K562 (cell line): Measurements from ENCODE around the gene NOD1. TPM values are rescaled to one million over a fixed set of nuclear protein-coding genes. Genes with fewer than 3 reads are reported as not detected.

Experiments
- ADNP ChIP-seq: fragments of 200-800 bp; sonication (Bioruptor generic); IDR thresholded peaks from 2 replicates; pipeline ENCODE4 v1.6.1; 2016; ENCODE audit warnings: missing genetic modification characterization, missing compliant biosample characterization
- CBFA2T3 ChIP-seq: fragments of 450-650 bp; IDR thresholded peaks from 2 replicates; pipeline ENCODE4 v1.6.1; 2017
- CEBPG ChIP-seq, 3 experiments: fragments of 200-800 bp in 1 of 3; sonication (Bioruptor generic) in 1 of 3; sonication (generic) in 1 of 3; formaldehyde crosslinking in 1 of 3; IDR thresholded peaks in 2 of 3; conservative IDR thresholded peaks in 1 of 3; 2 replicates each; pipeline versions ENCODE4 v1.6.1 to v1.8.0; 2016 to 2022; ENCODE audit warnings: missing compliant biosample characterization in 2 of 3, missing genetic modification characterization in 2 of 3, mild to moderate bottlenecking in 1 of 3, missing genetic modification reagents in 1 of 3
- CREB1 ChIP-seq, 2 experiments: sonication (generic) in 1 of 2; formaldehyde crosslinking in 1 of 2; IDR thresholded peaks; 2 replicates each; pipeline versions ENCODE4 v1.6.1 to v1.8.0; 2012 to 2022; ENCODE audit warnings: inconsistent platforms in 1 of 2, mild to moderate bottlenecking in 1 of 2, missing genetic modification reagents in 1 of 2, moderate library complexity in 1 of 2
- CTCF ChIP-seq, 3 experiments: IDR thresholded peaks in 2 of 3; conservative IDR thresholded peaks in 1 of 3; 2 replicates each; pipeline ENCODE4 v1.5.1; 2011 to 2012; ENCODE audit warnings: low read length in 3 of 3, mild to moderate bottlenecking in 3 of 3, control low read depth in 2 of 3, improper control_type of control experiment in 1 of 3, inconsistent platforms in 1 of 3, low read depth in 1 of 3, mixed read lengths in 1 of 3, moderate library complexity in 1 of 3; ENCODE audit not compliant: insufficient read depth in 2 of 3
- ESRRA ChIP-seq: fragments of 450-650 bp; IDR thresholded peaks from 2 replicates; pipeline ENCODE4 v1.6.1; 2014; ENCODE audit warnings: low read depth, mild to moderate bottlenecking, moderate library complexity, borderline replicate concordance
- HMGN3 ChIP-seq: IDR thresholded peaks from 2 replicates; pipeline ENCODE4 v1.6.1; 2011; ENCODE audit warnings: borderline replicate concordance, low read depth, mild to moderate bottlenecking, mixed read lengths, low read length; ENCODE audit not compliant: insufficient read length; ENCODE audit errors: extremely low read depth
- HNRNPH1 ChIP-seq: fragments of 200-400 bp; formaldehyde crosslinking; optimal IDR thresholded peaks from 2 replicates; pipeline ENCODE3; 2017; ENCODE audit warnings: low read depth, mild to moderate bottlenecking, low read length, moderate library complexity
- LARP7 ChIP-seq: fragments of 450-650 bp; IDR thresholded peaks from 2 replicates; pipeline ENCODE4 v1.6.1; 2016
- MAFG ChIP-seq: fragments of 450-650 bp; conservative IDR thresholded peaks from 2 replicates; pipeline ENCODE4 v1.6.1; 2016; ENCODE audit warnings: missing genetic modification characterization, missing compliant biosample characterization
- MBD1 ChIP-seq: fragments of 250-450 bp; sonication (Bioruptor Pico); IDR thresholded peaks from 2 replicates; pipeline ENCODE4 v1.8.0; 2022; ENCODE audit warnings: inconsistent platforms
- RAD21 ChIP-seq, 2 experiments: fragments of 250-450 bp in 1 of 2; fragments of 450-650 bp in 1 of 2; sonication (Bioruptor Pico) in 1 of 2; formaldehyde crosslinking in 1 of 2; IDR thresholded peaks in 1 of 2; conservative IDR thresholded peaks in 1 of 2; 2 replicates each; pipeline versions ENCODE4 v1.4.0 to v1.8.0; 2020 to 2022; ENCODE audit warnings: mild to moderate bottlenecking in 2 of 2, moderate library complexity in 1 of 2
- RBM39 ChIP-seq: fragments of 200-400 bp; formaldehyde crosslinking; optimal IDR thresholded peaks from 2 replicates; pipeline ENCODE3; 2018; ENCODE audit warnings: low read depth, low read length
- SAP30 ChIP-seq: fragments of 200-600 bp; sonication (generic); IDR thresholded peaks from 2 replicates; pipeline ENCODE4 v1.6.1; 2012; ENCODE audit warnings: borderline replicate concordance, low read depth, mild to moderate bottlenecking, moderate library complexity, low read length, control low read depth, inconsistent platforms; ENCODE audit not compliant: insufficient read depth, poor library complexity, severe bottlenecking
- SMC3 ChIP-seq: conservative IDR thresholded peaks from 2 replicates; pipeline ENCODE4 v1.6.1; 2011; ENCODE audit warnings: low read depth, low read length, improper control_type of control experiment; ENCODE audit not compliant: insufficient read depth
- SP2 ChIP-seq: IDR thresholded peaks from 2 replicates; pipeline ENCODE4 v1.6.1; 2011; ENCODE audit warnings: mild to moderate bottlenecking, low read depth, low read length, moderate library complexity; ENCODE audit not compliant: poor library complexity, severe bottlenecking; ENCODE audit errors: extremely low read depth
- STAT5A ChIP-seq: IDR thresholded peaks from 2 replicates; pipeline ENCODE4 v1.6.1; 2012; ENCODE audit warnings: low read length, inconsistent platforms, borderline replicate concordance
- THAP12 ChIP-seq: fragments of 250-450 bp; sonication (Bioruptor Pico); IDR thresholded peaks from 2 replicates; pipeline ENCODE4 v1.9.0; 2021; ENCODE audit warnings: mild to moderate bottlenecking, inconsistent platforms
- ZNF12 ChIP-seq: sonication (generic); formaldehyde crosslinking; IDR thresholded peaks from 2 replicates; pipeline ENCODE4 v1.4.0; 2020; ENCODE audit warnings: mild to moderate bottlenecking, missing genetic modification reagents
- ZNF263 ChIP-seq: sonication (generic); formaldehyde crosslinking; IDR thresholded peaks from 2 replicates; pipeline ENCODE4 v1.8.0; 2022; ENCODE audit warnings: mild to moderate bottlenecking, missing genetic modification reagents, borderline replicate concordance
- polyA plus RNA-seq, 8 experiments: library from polyadenylated mRNA; depleted of rRNA in 4 of 8; stranded (reverse) in 5 of 8; unstranded in 3 of 8; fragments of >200 nt; fragmentation: Nextera tagmentation in 2 of 8; fragmentation: Illumina TruSeq in 1 of 8; extraction: Ambion mirVana in 2 of 8; extraction: Trizol in 1 of 8; gene quantifications; 2 replicates each; pipeline versions ENCODE4 v1.2.1 to v1.2.3, GENCODE V29; 2011 to 2014; ENCODE audit warnings: inconsistent platforms in 1 of 8, missing spikeins in 1 of 8
- total RNA-seq, 7 experiments: library from RNA; depleted of rRNA in 6 of 7; stranded (reverse); fragments of >200 nt in 6 of 7; fragmentation: Illumina TruSeq in 2 of 7; extraction: Trizol in 2 of 7; gene quantifications; 2 replicates each; pipeline versions ENCODE4 v1.2.1 to v1.2.3, GENCODE V29; 2011 to 2021; ENCODE audit warnings: low replicate concordance in 1 of 7

Gene NOD1
- total and polyA plus RNA-seq, 9 of the 15 experiments (the other 6 are each of a cell fraction or from before 2014, with no cell fraction given), result 0.34 to 7.1 (median 4.7) TPM

GRCh38 chr7:30412782-30413504 lies 65.6 kb downstream of the NOD1 start (continued):
- no peak for TF ChIP-seq RBM39
- no peak for TF ChIP-seq CREB1 (IDR thresholded peaks at IDR 0.05)
- TF ChIP-seq CREB1 (CRISPR knock-in tag; IDR thresholded peaks at IDR 0.05), result no peak
- TF ChIP-seq CBFA2T3, result no peak
- peak; percentile 55 to 75 (median 75) for TF ChIP-seq CTCF (IDR thresholded peaks at IDR 0.05 in 2 of 3, conservative IDR thresholded peaks at IDR 0.05 in 1 of 3; ENCODE audit: insufficient read depth in 2 of 3, low read depth in 1 of 3, low read length in 3 of 3)
- no peak for TF ChIP-seq ZNF263 (CRISPR knock-in tag)
- 0 out of 2 replicates have a peak, but pooled peaks have one; percentile 10 for TF ChIP-seq ADNP
- no peak for TF ChIP-seq THAP12 (CRISPR knock-in tag)
- TF ChIP-seq STAT5A, result no peak
- no peak for TF ChIP-seq HNRNPH1
- TF ChIP-seq LARP7, result no peak
- 0 out of 2 replicates have a peak, but pooled peaks have one; percentile 11 for TF ChIP-seq ESRRA
- TF ChIP-seq CEBPG (CRISPR knock-in tag; IDR thresholded peaks at IDR 0.05), result no peak
- TF ChIP-seq CEBPG (tag; conservative IDR thresholded peaks at IDR 0.05 in 1 of 2, IDR thresholded peaks at IDR 0.05 in 1 of 2), result no peak
- TF ChIP-seq RAD21 (CRISPR knock-in tag; conservative IDR thresholded peaks at IDR 0.05 in 1 of 2, IDR thresholded peaks at IDR 0.05 in 1 of 2), result peak; percentile 85 to 92
- TF ChIP-seq MBD1, result no peak
- peak; percentile 86 for TF ChIP-seq SMC3
- peak; percentile 25; the same call in 1 of the 2 replicates for TF ChIP-seq MAFG (tag)
- no peak for TF ChIP-seq HMGN3
- no peak for TF ChIP-seq SP2
- TF ChIP-seq ZNF12, result no peak
- TF ChIP-seq SAP30, result no peak
